ENCODE data around the gene DHX35.
A peak's percentile ranks its signal among the peaks of the same experiment; 100 is the strongest.

DHX35 gene, protein sequence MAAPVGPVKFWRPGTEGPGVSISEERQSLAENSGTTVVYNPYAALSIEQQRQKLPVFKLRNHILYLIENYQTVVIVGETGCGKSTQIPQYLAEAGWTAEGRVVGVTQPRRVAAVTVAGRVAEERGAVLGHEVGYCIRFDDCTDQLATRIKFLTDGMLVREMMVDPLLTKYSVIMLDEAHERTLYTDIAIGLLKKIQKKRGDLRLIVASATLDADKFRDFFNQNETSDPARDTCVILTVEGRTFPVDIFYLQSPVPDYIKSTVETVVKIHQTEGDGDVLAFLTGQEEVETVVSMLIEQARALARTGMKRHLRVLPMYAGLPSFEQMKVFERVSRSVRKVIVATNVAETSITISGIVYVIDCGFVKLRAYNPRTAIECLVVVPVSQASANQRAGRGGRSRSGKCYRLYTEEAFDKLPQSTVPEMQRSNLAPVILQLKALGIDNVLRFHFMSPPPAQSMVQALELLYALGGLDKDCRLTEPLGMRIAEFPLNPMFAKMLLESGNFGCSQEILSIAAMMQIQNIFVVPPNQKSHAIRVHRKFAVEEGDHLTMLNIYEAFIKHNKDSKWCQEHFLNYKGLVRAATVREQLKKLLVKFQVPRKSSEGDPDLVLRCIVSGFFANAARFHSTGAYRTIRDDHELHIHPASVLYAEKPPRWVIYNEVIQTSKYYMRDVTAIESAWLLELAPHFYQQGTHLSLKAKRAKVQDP

DNA sequence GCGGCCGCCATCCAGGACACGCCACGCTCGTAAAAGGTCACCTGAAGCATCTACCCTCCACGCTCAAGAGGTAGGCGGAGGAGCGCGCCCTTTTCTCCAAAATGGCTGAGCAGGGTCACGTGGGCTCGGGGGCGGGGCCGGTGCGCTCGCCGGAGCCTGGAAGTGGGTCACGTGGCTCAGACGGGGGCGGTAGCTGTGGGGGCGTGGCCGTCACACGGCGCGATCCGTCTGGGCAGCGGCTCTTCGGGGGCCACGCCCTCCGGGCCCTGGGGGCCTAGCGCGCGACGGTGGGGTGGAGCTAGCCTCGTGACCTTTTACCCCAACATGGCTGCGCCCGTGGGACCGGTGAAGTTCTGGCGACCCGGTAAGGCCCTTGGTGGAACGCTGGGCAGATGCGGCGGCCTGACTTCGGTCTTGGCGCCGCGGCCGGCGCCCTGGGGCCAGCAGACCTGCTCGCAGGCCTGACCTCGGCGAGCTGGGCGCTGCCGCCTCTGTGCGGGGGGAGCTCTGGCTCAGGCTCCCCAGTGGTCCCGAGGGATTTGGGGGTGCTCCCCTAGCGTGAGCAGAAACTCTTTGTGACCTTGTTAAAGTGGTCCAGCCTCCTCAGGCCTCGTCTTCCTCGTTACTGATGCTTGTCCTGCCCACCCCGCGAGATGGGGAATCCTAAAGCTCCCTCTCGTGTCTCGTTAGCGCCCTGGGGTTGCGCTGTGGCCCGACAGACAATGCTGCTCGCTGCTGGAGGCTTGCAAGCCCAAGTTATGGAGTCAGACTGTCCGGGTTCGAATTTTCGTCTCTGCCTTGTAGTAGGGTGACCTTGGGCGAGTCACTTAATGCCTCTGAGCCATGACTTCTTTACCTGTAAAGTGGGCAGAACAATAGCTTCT, at the start of gene DHX35:
DHX35 (plus strand) TSS at position 301 of the 884 bp plus-strand sequence; CDS start at position 325, 24 bp downstream.
- peak; percentile 98 for DNase-seq

DNA sequence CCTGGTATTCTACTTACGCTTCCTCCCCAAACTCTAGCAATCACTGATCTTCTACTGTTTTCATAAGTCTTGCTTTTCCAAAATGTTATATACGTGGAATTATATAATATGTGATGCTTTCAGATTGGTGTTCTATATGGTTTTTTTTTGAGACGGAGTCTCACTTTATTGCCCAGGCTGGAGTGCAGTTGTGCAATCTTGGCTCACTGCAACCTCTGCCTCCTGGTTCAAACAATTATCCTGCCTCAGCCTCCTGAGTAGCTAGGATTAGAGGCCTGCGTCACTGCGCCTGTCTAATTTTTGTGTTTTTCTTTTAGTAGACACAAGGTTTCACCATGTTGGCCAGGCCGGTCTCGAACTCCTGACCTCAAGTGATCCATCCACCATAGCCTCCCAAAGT, 46.8 kb upstream of the DHX35 start:
- no peak for DNase-seq

DNA sequence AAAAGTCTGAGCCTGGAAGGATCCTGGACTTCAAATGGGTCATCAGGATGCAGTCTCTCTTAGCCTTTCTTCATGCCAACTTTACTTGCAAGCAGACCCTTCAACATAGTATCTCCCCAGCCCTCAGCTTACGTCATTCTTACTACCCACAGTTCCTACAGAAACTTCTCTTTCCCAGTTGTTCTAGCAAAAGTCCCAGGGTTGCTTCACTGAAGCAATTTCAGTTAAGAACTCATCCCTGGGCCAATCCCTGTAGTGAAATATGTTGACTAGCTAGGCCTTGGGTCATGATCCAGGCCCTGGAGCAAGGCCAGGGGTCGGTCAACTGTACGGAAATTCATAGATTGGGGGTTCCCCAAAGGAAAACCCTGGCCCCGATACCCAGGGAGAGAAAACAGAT, 44.5 kb upstream of the DHX35 start:
- DNase-seq = no peak

DNA sequence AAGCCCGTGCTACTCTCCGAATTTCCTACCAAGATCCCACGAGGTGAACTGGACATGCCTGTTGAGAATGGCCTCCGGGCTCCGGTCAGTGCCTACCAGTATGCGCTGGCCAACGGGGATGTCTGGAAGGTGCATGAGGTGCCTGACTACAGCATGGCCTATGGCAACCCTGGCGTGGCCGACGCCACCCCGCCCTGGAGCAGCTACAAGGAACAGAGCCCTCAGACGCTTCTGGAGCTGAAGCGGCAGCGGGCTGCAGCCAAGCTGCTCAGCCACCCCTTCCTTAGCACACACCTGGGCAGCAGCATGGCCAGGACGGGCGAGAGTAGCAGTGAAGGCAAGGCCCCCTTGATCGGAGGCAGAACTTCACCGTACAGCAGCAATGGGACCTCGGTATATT, 44.0 kb upstream of the DHX35 start:
- DNase-seq = no peak

DNA sequence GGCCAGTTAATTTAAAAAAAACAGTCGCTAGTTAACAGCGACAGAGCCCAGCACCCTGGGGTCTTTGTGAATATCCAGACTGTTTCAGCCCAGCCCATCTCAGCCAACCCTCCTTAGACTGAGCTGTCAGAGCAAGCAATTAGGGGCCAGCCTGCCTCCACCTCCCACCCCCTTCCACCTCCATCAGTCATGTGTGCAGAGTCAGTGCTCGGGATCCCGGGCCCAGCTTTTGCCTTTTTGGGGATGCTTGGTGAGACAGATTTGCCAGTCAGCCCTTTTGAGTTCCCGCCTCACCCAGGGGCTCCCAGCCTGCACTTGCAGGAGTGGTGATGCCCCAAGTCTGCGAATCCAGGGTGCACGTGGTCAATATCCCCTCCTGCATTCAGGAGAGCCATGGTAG, 42.5 kb upstream of the DHX35 start:
- DNase-seq = no peak

DNA sequence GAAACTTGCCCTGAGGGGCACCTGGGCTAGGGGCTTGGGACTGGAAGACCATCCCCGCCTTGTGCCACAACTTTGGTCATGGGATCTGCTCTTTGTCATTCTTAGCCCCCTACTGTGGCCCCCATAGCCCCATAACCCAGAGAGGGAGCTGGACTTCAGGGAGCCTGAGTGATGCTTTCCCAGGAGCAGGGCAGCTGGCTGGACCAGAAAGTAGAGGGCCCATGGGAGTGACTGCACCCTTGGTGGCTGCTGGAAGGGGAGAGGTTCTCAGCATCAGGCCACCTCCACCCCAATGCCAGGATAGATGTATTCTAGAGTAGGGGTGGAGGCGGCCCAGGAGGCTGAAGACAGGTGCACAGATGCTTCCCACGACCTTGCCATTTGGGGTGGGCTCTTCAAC, 41.7 kb upstream of the DHX35 start:
- DNase-seq = no peak

DNA sequence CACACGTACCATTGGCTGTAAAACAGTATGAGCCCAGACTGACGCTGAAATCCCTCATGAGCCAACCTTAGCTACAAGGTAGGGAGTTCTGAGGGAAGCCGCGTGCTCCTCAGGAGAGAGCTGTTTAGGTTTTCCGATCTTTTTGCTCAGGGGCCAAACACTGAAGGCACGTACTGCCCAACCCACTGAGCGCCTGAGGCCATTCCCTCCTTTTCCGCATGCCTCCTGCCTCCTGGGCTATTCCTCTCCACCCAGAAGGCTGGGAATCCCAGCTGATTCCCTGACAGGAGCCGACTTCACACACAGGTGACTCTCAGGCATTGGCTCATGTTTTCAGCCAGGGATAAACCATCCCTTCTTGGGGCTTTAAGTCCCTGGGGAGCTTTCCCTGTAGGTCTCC, 41.3 kb upstream of the DHX35 start:
- no peak for DNase-seq

DNA sequence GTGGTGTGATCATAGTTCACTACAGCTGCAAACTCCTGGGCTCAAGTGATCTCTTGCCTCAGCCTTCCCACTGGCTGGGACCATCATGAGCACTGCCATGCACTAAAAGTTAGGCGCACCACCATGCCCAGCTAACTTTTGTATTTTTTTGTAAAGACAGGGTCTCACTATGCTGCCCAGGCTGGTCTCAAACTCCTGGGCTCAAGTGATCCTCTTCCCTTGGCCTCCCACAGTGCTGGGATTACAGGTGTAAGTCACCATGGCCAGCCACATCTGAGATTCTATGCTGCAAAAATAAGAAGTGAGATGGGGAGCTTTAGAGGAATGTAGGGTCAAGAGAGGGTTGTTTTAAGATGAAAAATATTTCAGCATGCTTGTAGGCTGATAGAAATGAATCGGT, 37.4 kb upstream of the DHX35 start:
- no peak for DNase-seq

DNA sequence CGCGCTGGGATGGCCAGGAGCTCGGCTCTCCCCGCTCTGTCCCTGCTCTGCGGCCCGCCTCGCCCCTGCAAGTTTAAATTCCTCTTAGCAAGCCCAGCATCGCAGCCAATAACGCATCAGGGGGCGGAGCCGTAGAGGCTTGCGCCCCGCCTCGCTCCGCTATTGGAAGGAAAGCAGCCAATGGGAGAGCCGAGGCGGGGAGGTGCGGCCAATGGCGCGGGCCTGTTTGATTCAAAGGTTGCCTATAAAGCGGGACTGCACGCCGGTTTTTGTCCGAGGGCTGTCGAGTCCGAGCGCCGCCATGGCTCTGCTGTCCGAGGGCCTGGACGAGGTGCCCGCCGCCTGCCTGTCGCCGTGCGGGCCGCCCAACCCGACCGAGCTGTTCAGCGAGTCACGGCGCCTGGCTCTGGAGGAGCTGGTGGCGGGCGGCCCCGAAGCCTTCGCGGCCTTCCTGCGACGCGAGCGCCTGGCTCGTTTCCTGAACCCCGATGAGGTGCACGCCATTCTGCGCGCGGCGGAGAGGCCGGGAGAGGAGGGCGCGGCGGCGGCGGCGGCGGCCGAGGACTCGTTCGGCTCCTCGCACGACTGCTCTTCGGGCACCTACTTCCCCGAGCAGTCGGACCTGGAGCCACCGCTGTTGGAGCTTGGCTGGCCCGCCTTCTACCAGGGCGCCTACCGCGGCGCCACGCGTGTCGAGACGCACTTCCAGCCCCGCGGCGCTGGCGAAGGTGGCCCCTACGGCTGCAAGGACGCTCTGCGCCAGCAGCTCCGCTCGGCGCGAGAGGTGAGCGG, 35.8 kb upstream of the DHX35 start, which contains the start of gene FAM83D:
FAM83D (plus strand) TSS at position 276 of the 792 bp plus-strand sequence; CDS start at position 302, 26 bp downstream.
- peak; percentile 97 for DNase-seq

DNA sequence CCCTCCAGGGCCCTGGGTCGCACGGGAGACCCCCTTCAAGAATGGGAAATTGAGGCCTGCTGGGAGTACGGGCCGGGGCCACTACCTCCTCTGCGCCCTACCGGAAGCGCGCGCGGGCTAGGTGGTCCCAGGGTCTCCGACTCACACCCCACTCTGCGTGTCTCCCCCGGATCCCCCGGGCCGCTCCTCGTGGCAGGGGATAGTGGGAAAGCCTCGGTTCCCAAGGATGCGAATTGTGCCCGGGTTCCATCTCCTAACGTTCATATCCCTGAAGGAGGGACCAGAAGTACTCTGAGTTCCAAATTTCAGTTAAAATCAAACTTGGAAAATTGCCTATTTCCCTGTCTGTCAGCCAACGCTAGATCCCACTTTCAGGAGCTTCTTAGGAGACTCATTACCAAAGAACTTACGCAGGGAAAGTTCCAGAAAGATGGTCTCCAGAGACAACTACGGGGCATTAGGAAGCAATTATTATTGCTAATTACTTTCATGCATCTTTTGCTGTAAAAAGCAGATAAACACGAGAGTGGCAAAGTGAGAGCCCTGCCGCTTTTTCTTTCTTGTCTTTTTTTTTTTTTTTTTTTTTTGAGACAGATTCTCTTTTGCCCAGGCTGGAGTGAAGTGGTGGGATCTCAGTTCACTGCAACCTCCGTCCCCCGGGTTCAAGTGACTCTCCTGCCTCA, 35.1 kb upstream of the DHX35 start:
- DNase-seq = no peak

DNA sequence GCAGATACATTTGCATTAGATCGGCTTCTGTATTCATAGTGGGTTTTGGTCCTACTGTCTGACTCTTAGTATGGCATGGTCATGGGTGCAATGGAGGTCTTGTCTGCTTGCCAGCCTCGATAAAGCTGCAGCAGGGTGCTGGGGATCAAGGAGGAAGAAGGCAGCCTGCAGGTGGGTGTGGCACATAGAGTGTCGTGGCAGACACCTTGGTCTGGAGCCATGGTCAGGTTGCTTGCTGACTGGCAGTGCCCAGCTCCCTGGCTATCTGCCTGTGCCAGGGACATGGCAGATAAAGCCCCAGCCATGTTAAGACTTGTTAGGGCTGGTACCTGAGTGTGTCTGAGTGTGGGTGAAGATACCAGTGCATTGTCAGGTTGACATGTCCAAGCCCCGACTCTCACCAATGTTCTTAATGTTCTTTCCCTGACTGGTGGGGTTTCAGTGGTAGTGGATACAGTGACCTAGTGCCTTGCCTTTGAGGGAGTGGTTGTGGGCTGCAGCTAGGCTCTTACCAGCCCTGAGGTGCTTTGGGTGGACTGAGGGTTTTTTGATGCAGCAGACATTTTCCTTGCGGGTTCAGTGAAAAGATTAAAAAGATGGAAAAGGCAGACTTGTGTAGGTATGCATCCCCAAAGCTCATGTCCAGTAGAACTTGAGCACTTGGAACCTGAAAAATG, 34.1 kb upstream of the DHX35 start:
- DNase-seq = no peak

DNA sequence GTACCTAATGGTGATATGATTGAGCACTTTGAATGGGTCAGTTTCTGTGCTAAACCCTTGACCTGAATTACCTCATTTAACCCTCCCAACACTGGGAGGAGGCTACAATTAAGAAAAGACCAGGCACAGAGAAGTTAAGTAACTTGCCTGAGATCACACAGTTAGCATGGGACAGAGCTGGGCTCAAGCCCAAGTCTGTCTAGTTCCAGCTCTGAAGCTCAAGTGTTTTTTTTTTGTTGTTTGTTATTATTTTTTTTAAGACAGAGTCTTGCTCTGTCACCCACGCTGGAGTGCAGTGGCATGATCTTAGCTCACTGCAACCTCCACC, 31.9 kb upstream of the DHX35 start:
- no peak for DNase-seq

DNA sequence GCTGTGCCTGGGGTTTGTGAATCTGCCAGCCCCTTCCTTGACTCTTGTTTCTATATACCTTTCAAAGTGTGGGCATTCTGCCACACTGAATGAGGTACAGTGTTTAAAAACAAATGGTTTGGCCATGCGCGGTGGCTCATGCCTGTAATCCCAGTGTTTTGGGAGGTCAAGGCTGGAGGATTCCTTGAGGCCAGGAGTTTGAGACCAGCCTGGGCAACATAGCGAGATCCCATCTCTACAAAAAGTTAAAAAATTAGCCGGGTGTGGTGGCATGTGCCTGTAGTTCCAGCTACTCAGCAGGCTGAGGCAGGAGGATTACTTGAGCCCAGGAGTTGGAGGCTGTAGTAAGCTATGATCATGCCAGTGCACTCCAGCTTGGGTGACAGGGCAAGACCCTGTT, 30.2 kb upstream of the DHX35 start:
- DNase-seq = no peak

DNA sequence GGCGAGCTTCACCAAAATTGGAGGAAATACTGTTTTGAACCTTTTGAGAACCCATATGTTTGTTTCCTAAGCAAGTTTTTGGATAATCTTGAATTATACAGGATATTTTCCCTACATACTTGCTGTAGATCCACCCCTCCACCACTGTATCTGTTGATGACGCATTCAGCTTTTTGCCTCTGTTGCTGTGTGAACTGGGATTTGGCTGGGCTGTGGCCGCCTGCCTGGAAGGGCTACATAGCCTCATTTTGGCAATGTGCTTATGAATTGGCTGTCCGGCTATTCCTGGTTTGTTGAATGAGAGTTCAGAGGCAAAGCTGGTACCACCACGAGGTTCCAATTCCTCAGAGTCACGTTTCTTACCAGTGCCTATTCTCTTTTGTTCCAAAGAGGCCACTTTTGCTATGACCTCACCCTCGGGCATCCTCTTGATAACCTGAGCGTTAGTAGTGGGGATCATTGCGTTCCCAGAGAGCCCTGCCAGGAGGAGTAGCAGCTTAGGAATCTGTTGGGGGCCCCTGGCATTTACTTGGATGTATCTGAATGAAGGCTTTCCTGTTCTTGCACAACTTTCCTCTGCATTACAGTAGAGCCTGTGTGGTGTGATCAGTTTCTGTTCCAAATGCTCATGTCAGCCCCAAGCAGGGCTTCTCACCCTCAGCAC, 29.6 kb upstream of the DHX35 start:
- DNase-seq = no peak

DNA sequence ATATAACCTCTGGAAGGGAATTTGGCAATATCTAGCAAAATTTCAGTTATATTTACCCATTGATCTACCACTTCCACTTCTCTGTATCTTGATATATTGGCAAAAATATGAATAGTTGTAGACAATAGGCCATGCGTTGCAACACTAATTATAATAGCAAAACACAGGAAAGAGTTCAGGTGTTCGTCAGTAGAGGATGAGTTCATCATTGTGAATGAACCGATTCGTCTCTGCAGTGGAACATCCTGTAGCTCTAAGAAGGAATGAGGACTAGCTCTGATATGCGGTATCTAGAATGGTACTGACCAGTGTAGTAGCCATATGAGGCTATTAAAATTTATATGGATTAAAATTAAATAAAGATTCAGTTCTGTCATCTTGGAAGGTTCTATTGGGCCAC, 27.6 kb upstream of the DHX35 start:
- no peak for DNase-seq

DNA sequence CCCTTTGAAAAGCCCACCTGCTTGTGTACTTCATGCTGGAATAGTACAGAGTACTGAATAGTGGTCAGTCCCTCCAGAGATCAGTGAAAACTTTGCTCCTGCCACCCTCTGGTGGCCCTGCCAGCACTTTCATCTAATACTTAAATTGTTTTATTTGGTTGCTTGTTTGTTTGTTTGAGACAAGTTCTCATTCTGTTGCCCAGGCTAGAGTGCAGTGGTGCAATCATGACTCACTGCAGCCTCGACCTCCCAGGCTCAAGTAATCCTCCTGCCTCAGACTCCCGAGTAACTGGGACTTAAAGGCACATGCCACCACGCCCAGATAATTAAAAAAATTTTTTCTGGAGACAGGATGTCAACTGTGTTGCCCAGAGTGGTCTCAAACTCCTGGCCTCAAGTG, 26.9 kb upstream of the DHX35 start:
- DNase-seq = no peak

DNA sequence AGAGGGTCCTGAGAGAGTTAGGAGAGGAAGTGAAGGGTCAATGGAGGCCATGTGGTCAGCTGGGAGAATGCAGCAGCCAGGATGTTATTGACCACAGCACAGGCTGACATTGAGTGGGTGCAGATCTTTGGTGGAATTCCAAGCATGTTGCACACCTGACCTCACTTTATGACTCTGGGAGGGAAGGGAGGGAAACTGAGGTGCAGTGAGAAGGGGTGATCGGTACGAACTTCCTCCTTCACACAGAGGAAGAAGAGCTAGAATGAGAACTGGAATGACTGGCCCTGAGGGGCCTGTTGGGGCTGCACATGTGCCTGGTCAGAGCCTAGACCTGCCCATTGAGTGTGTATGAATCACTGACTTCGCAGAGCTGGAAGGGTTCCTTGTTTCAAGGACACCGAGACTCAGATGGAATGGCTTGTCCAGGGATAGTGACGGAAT, 26.2 kb upstream of the DHX35 start:
- DNase-seq = no peak

DNA sequence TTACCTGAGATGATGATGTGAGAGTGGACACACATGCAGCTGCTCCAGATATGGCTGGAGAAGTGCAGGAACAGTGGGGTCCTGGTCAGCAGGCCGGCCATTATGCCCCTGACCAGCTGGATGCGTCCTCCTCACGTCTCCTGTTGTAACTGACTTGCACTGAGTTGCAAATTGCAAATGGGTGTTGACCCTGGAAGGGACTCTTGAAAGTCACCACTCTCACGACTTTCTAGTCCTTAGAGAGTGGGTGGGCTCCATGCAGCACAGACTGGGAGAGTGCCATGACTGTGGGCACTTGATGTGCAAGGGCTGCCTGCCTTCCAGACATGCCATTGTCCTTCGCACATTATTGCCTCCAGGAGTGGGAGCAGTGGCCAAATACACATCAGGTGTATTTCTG, 25.1 kb upstream of the DHX35 start:
- DNase-seq = no peak

DNA sequence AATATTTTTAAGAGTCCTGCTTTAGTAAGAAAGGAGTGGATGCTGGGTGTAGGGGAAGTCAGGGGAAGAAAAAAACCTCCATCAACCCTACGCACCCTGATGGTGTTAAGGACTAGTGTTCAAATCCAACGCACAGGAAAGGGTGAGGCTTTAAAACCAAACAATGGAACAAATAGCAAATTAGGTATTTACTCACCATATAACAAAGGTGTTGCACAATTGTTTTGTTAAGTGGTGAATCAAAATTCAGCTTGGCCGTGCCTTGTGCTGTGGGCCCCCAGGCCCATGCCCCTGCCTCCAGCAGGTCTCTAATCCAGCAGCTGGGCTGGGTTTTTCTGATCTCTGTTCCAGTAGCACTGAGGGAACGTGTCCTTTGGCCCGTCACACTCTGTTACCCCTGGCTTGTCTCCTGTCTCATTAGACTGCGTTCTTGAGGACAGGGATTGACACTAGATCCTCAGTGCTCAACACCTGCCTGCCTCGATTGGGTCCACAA, 24.1 kb upstream of the DHX35 start:
- DNase-seq = no peak

DNA sequence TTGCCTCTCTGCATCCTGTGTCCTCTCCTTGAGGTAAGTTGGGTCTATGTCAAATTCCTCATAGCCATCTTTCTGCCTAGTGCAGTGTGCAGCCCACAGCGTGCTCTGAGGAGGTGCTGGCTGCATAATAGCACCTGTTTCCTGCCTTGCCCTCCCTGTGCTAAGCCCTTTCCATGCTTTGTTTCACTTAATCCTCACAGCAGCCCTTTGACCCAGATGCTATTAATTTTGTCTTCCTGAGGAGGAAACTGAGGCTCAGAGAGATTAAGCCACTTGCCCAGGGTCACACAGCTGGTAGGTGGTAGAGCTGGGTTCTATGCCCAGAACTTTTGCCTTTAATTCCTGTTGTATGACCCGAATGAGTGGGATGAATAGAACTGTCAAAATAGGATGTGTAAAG, 22.5 kb upstream of the DHX35 start:
- DNase-seq = no peak

DNA sequence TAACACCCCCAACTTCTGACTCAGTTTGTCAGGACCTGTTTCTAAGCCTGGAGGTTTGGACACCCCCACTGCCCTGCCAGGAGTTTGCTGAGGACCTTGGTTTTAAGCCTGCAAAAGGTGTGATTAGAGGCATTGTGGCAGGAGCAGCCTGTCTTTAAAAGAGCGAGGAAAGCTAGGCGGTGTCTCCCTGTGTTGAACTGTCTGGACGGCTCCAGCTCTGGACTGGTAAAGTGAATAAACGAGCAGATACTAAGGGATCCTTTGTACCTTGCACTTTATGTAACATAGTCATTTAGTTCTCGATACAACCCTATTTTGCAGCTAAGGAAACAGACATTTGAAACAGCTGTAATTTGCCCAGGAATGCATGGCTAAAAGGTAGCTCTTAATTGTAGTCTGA, 21.5 kb upstream of the DHX35 start:
- no peak for DNase-seq

Data from NCI-H2227 treated with DMSO at 0.1 percent for 48 hours (cell line).